Neural progenitor cell (in vitro differentiated cells): Measurements from ENCODE around the gene LAMA2. TPM values are rescaled to one million over a fixed set of nuclear protein-coding genes. Genes with fewer than 3 reads are reported as not detected.
A peak's percentile ranks its signal among the peaks of the same experiment; 100 is the strongest.

Experiments used
- DNase-seq: peaks from one replicate; pipeline ENCODE4 v3.0.0-alpha.2; 2016; ENCODE audit warnings: low spot score
- H2AFZ ChIP-seq: fragments of 200-600 bp; sonication (generic); replicated peaks from 2 replicates; pipeline ENCODE4 v1.6.1; 2016; ENCODE audit warnings: antibody characterized with exemption
- H3F3A ChIP-seq: fragments of 200-600 bp; sonication (generic); 2 replicates; pipeline ENCODE4 v1.6.1; 2016; ENCODE audit warnings: antibody characterized with exemption, low read depth
- H3K27ac ChIP-seq: fragments of 200-600 bp; sonication (generic); 2 replicates; pipeline ENCODE4 v1.5.1; 2016; ENCODE audit warnings: mild to moderate bottlenecking
- H3K27me3 ChIP-seq: fragments of 200-600 bp; sonication (generic); 2 replicates; pipeline ENCODE4 v1.6.1; 2016; ENCODE audit warnings: mild to moderate bottlenecking, moderate library complexity
- H3K36me3 ChIP-seq: fragments of 200-600 bp; sonication (generic); 2 replicates; pipeline ENCODE4 v1.5.1; 2016
- H3K4me1 ChIP-seq: fragments of 200-600 bp; sonication (generic); 2 replicates; pipeline ENCODE4 v1.6.1; 2016; ENCODE audit warnings: mixed run types
- H3K4me2 ChIP-seq: fragments of 200-600 bp; sonication (generic); 2 replicates; pipeline ENCODE4 v1.6.1; 2016
- H3K4me3 ChIP-seq: fragments of 200-600 bp; sonication (generic); 2 replicates; pipeline ENCODE4 v1.5.1; 2016
- H3K79me2 ChIP-seq: fragments of 200-600 bp; sonication (generic); 2 replicates; pipeline ENCODE4 v1.6.1; 2016; ENCODE audit warnings: low read depth
- H3K9ac ChIP-seq: fragments of 200-600 bp; sonication (generic); 2 replicates; pipeline ENCODE4 v1.6.1; 2016
- H3K9me3 ChIP-seq: fragments of 200-600 bp; sonication (generic); 2 replicates; pipeline ENCODE4 v1.5.1; 2016; ENCODE audit warnings: low read depth
- H4K20me1 ChIP-seq: fragments of 200-600 bp; sonication (generic); 2 replicates; pipeline ENCODE4 v1.6.1; 2016; ENCODE audit warnings: low read depth
- H3K27ac Mint-ChIP-seq: 3 replicates; pipeline ENCODE4 v1.8.0; 2021; ENCODE audit warnings: mixed read lengths
- H3K27me3 Mint-ChIP-seq: 2 replicates; pipeline ENCODE4 v1.8.0; 2022; ENCODE audit warnings: low read depth, mild to moderate bottlenecking, inconsistent platforms, moderate library complexity, mixed read lengths; ENCODE audit not compliant: insufficient read depth
- H3K36me3 Mint-ChIP-seq: 3 replicates; pipeline ENCODE4 v1.8.0; 2021; ENCODE audit warnings: mixed read lengths
- H3K4me1 Mint-ChIP-seq: 3 replicates; pipeline ENCODE4 v1.8.0; 2021; ENCODE audit warnings: mixed read lengths
- H3K4me3 Mint-ChIP-seq: 3 replicates; pipeline ENCODE4 v1.8.0; 2021; ENCODE audit warnings: mild to moderate bottlenecking, moderate library complexity, mixed read lengths
- H3K9me3 Mint-ChIP-seq: 3 replicates; pipeline ENCODE4 v1.8.0; 2020; ENCODE audit warnings: mixed read lengths
- EZH2 ChIP-seq: fragments of 200-600 bp; sonication (generic); IDR thresholded peaks from 2 replicates; pipeline ENCODE4 v1.6.1; 2017; ENCODE audit warnings: antibody characterized with exemption, mild to moderate bottlenecking, moderate library complexity
- EZH2phosphoT487 ChIP-seq: fragments of 200-600 bp; sonication (generic); IDR thresholded peaks from 2 replicates; pipeline ENCODE4 v1.6.1; 2017; ENCODE audit warnings: antibody characterized with exemption
- total RNA-seq: library from RNA; depleted of rRNA; stranded (reverse); fragments of >200 nt; gene quantifications from 2 replicates; pipeline ENCODE4 v1.2.3, GENCODE V29; 2015; ENCODE audit warnings: low replicate concordance
- TF ChIP-seq, protein P1 (sequence below): fragments of 200-600 bp; sonication (generic); IDR thresholded peaks from 2 replicates; pipeline ENCODE4 v1.5.1; 2017; ENCODE audit warnings: antibody characterized with exemption, mild to moderate bottlenecking

The LAMA2 gene
- total RNA-seq, 1 donor from 2014 or later: 1.5 TPM

GRCh38 chr6:129104560-129104959 is 221.6 kb downstream of the LAMA2 start:
- no peaks in the 10 kb centered on the region for H3F3A ChIP-seq
- no peak overlapping the region for H3K27ac ChIP-seq
- H3K27me3 Mint-ChIP-seq: no peaks in the 10 kb centered on the region
- no peaks in the 10 kb centered on the region for H3K79me2 ChIP-seq
- H3K4me1 ChIP-seq: peaks cover 9% of the 10 kb centered on the region
- H3K9ac ChIP-seq: no peak overlapping the region
- H3K4me2 ChIP-seq: no peak overlapping the region
- H3K4me3 Mint-ChIP-seq: no peak overlapping the region
- H3K4me1 Mint-ChIP-seq: peaks cover 19% of the 10 kb centered on the region
- no peak overlapping the region for H2AFZ ChIP-seq
- no peak for TF ChIP-seq EZH2
- TF ChIP-seq EZH2phosphoT487: no peak
- TF ChIP-seq, protein P1, sequence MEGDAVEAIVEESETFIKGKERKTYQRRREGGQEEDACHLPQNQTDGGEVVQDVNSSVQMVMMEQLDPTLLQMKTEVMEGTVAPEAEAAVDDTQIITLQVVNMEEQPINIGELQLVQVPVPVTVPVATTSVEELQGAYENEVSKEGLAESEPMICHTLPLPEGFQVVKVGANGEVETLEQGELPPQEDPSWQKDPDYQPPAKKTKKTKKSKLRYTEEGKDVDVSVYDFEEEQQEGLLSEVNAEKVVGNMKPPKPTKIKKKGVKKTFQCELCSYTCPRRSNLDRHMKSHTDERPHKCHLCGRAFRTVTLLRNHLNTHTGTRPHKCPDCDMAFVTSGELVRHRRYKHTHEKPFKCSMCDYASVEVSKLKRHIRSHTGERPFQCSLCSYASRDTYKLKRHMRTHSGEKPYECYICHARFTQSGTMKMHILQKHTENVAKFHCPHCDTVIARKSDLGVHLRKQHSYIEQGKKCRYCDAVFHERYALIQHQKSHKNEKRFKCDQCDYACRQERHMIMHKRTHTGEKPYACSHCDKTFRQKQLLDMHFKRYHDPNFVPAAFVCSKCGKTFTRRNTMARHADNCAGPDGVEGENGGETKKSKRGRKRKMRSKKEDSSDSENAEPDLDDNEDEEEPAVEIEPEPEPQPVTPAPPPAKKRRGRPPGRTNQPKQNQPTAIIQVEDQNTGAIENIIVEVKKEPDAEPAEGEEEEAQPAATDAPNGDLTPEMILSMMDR: no peak
- H3K36me3 Mint-ChIP-seq: no peaks in the 10 kb centered on the region
- no peaks in the 10 kb centered on the region for H4K20me1 ChIP-seq
- no peak for DNase-seq
- H3K9me3 ChIP-seq: no peaks in the 10 kb centered on the region
- H3K4me3 ChIP-seq: no peak overlapping the region
- H3K9me3 Mint-ChIP-seq: no peaks in the 10 kb centered on the region
- no peaks in the 10 kb centered on the region for H3K27me3 ChIP-seq
- H3K27ac Mint-ChIP-seq: no peak overlapping the region
- no peaks in the 10 kb centered on the region for H3K36me3 ChIP-seq

- Histone ChIP-seq H3K79me2 (no peaks in the 10 kb centered on the region), H3K27me3 (no peaks in the 10 kb centered on the region), H3K4me2 (no peak overlapping the region), H2AFZ (no peak overlapping the region), H3K9ac (no peak overlapping the region), H3K27ac (no peak overlapping the region), H3F3A (no peaks in the 10 kb centered on the region), H3K36me3 (no peaks in the 10 kb centered on the region), H4K20me1 (no peaks in the 10 kb centered on the region), H3K4me1 (peaks cover 9% of the 10 kb centered on the region), H3K4me3 (no peak overlapping the region), H3K9me3 (no peaks in the 10 kb centered on the region)
- Mint-ChIP-seq H3K4me1 (peaks cover 19% of the 10 kb centered on the region), H3K9me3 (no peaks in the 10 kb centered on the region), H3K27me3 (no peaks in the 10 kb centered on the region), H3K27ac (no peak overlapping the region), H3K36me3 (no peaks in the 10 kb centered on the region), H3K4me3 (no peak overlapping the region)
- TF ChIP-seq, protein P1: no peak
- TF ChIP-seq EZH2phosphoT487: no peak
- TF ChIP-seq EZH2: no peak
- DNase-seq: peak; percentile 7
Observed at GRCh38 chr6:129105035-129105434, 222.1 kb downstream of the LAMA2 start.

GRCh38 chr6:129105793-129106192 is 222.9 kb downstream of the LAMA2 start:
- H3K9me3 ChIP-seq: no peaks in the 10 kb centered on the region
- no peak overlapping the region for H2AFZ ChIP-seq
- Mint-ChIP-seq H3K36me3 (no peaks in the 10 kb centered on the region), H3K9me3 (no peaks in the 10 kb centered on the region), H3K27ac (no peak overlapping the region), H3K27me3 (no peaks in the 10 kb centered on the region), H3K4me1 (peaks cover 19% of the 10 kb centered on the region), H3K4me3 (no peak overlapping the region)
- no peaks in the 10 kb centered on the region for H3K27me3 ChIP-seq
- no peak for DNase-seq
- no peak for TF ChIP-seq EZH2
- TF ChIP-seq, protein P1: no peak
- no peak for TF ChIP-seq EZH2phosphoT487
- no peaks in the 10 kb centered on the region for H3K36me3 ChIP-seq
- H3K4me1 ChIP-seq: peaks cover 9% of the 10 kb centered on the region
- no peaks in the 10 kb centered on the region for H3F3A ChIP-seq
- no peaks in the 10 kb centered on the region for H4K20me1 ChIP-seq
- H3K4me2 ChIP-seq: no peak overlapping the region
- H3K27ac ChIP-seq: no peak overlapping the region
- H3K79me2 ChIP-seq: no peaks in the 10 kb centered on the region
- no peak overlapping the region for H3K9ac ChIP-seq
- H3K4me3 ChIP-seq: no peak overlapping the region
